PC-3 (cell line): Measurements from ENCODE around the gene LIX1L.

ENCODE experiments used
- CTCF ChIP-seq: fragments of 300-600 bp; sonication (generic); conservative IDR thresholded peaks from 2 replicates; pipeline ENCODE4 v1.5.1; 2017; ENCODE audit warnings: antibody characterized with exemption, low read depth, mild to moderate bottlenecking, low read length
- EZH2 ChIP-seq: fragments of 300-600 bp; sonication (generic); IDR thresholded peaks from one replicate; pipeline ENCODE4 v1.6.1; 2017; ENCODE audit warnings: antibody characterized with exemption, mild to moderate bottlenecking, low read length; ENCODE audit not compliant: unreplicated experiment

- TF ChIP-seq CTCF: no peak
- no peak for TF ChIP-seq EZH2
These were observed 68.1 kb downstream of the LIX1L start for GRCh38 chr1:145889722-145890121.
